Mesenchymal stem cell (in vitro differentiated cells and primary cell): ENCODE results near the gene HLCS.

Experiments used
- DNase-seq: peaks from one replicate; pipeline ENCODE4 v3.0.0-alpha.2; 2013
- H2AFZ ChIP-seq: one replicate; pipeline ENCODE4 v1.6.1; 2013; ENCODE audit warnings: low read depth, mild to moderate bottlenecking, control low read depth, inconsistent platforms, low read length, moderate library complexity
- H2AK5ac ChIP-seq: 2 replicates; pipeline ENCODE4 v1.6.1; 2013; ENCODE audit warnings: low read length, moderate library complexity, mild to moderate bottlenecking, inconsistent platforms; ENCODE audit not compliant: severe bottlenecking
- H2BK120ac ChIP-seq: one replicate; pipeline ENCODE4 v1.6.1; 2013; ENCODE audit warnings: low read depth, mild to moderate bottlenecking, inconsistent platforms, low read length, moderate library complexity
- H2BK12ac ChIP-seq, 2 experiments: one replicate each; pipeline ENCODE4 v1.6.1; 2013; ENCODE audit warnings: inconsistent platforms in 2 of 2, low read length in 2 of 2, mild to moderate bottlenecking in 2 of 2, moderate library complexity in 2 of 2, control low read depth in 1 of 2
- H2BK15ac ChIP-seq: one replicate; pipeline ENCODE4 v1.6.1; 2013; ENCODE audit warnings: mild to moderate bottlenecking, low read depth, inconsistent platforms; ENCODE audit not compliant: poor library complexity, severe bottlenecking
- H2BK5ac ChIP-seq: 2 replicates; pipeline ENCODE4 v1.6.1; 2013; ENCODE audit warnings: low read depth, mild to moderate bottlenecking, low read length, control low read depth, inconsistent platforms; ENCODE audit not compliant: poor library complexity, severe bottlenecking
- H3K14ac ChIP-seq, 2 experiments: one replicate each; pipeline ENCODE4 v1.6.1; 2013; ENCODE audit warnings: inconsistent platforms in 2 of 2, low read length in 2 of 2, control low read depth in 1 of 2, mild to moderate bottlenecking in 1 of 2, moderate library complexity in 1 of 2
- H3K18ac ChIP-seq, 2 experiments: one replicate each; pipeline ENCODE4 v1.6.1; 2013; ENCODE audit warnings: inconsistent platforms in 2 of 2, low read length in 2 of 2, control low read depth in 1 of 2, low read depth in 1 of 2, mild to moderate bottlenecking in 1 of 2
- H3K23ac ChIP-seq, 2 experiments: one replicate each; pipeline ENCODE4 v1.6.1; 2013; ENCODE audit warnings: inconsistent platforms in 2 of 2, low read length in 2 of 2, mild to moderate bottlenecking in 2 of 2, moderate library complexity in 2 of 2, control low read depth in 1 of 2
- H3K27ac ChIP-seq: 2 replicates; pipeline ENCODE4 v1.5.1; 2013; ENCODE audit warnings: mild to moderate bottlenecking, moderate library complexity, low read length, control low read depth, inconsistent platforms; ENCODE audit not compliant: poor library complexity, severe bottlenecking
- H3K27me3 ChIP-seq, 2 experiments: 2 replicates each; pipeline versions ENCODE4 v1.6.1 to v1.7.0; 2013; ENCODE audit warnings: low read length in 2 of 2, mild to moderate bottlenecking in 2 of 2, moderate library complexity in 2 of 2, control low read depth in 1 of 2, inconsistent platforms in 1 of 2; ENCODE audit not compliant: control insufficient read depth in 1 of 2, insufficient read depth in 1 of 2
- H3K36me3 ChIP-seq, 2 experiments: 2 replicates each; pipeline versions ENCODE4 v1.6.1 to v1.7.0; 2013; ENCODE audit warnings: low read length in 2 of 2, control low read depth in 1 of 2, inconsistent platforms in 1 of 2, low read depth in 1 of 2, mild to moderate bottlenecking in 1 of 2; ENCODE audit not compliant: insufficient read depth in 2 of 2, control insufficient read depth in 1 of 2
- H3K4ac ChIP-seq, 2 experiments: one replicate each; pipeline ENCODE4 v1.6.1; 2013; ENCODE audit warnings: inconsistent platforms in 2 of 2, low read length in 2 of 2, mild to moderate bottlenecking in 2 of 2, moderate library complexity in 2 of 2, control low read depth in 1 of 2, low read depth in 1 of 2
- H3K4me1 ChIP-seq: 2 replicates; pipeline ENCODE4 v1.6.1; 2013; ENCODE audit warnings: low read depth, low read length, control low read depth; ENCODE audit not compliant: control insufficient read depth, insufficient read depth
- H3K4me2 ChIP-seq: 2 replicates; pipeline ENCODE4 v1.6.1; 2013; ENCODE audit warnings: low read length, mild to moderate bottlenecking, inconsistent platforms; ENCODE audit not compliant: poor library complexity, severe bottlenecking
- H3K4me3 ChIP-seq, 2 experiments: 2 replicates each; pipeline versions ENCODE4 v1.5.1 to v1.7.0; 2013; ENCODE audit warnings: low read length in 2 of 2, mild to moderate bottlenecking in 2 of 2, control low read depth in 1 of 2, low read depth in 1 of 2; ENCODE audit not compliant: insufficient read depth in 1 of 2
- H3K79me1 ChIP-seq: replicated peaks from 2 replicates; pipeline ENCODE4 v1.6.1; 2013; ENCODE audit warnings: mild to moderate bottlenecking, control low read depth, low read length, inconsistent platforms; ENCODE audit not compliant: poor library complexity, severe bottlenecking
- H3K9ac ChIP-seq: 2 replicates; pipeline ENCODE4 v1.7.0; 2013; ENCODE audit warnings: mild to moderate bottlenecking, low read length, moderate library complexity
- H3K9me3 ChIP-seq: 2 replicates; pipeline ENCODE4 v1.7.0; 2013; ENCODE audit warnings: mild to moderate bottlenecking, low read length; ENCODE audit not compliant: control insufficient read depth
- H4K8ac ChIP-seq: one replicate; pipeline ENCODE4 v1.6.1; 2013; ENCODE audit warnings: inconsistent platforms, mild to moderate bottlenecking, low read length, moderate library complexity
- H4K91ac ChIP-seq: one replicate; pipeline ENCODE4 v1.6.1; 2013; ENCODE audit warnings: mild to moderate bottlenecking, low read length, inconsistent platforms
- WGBS: methylation state at CpG from one replicate; pipeline ENCODE4 v1.1.7; 2013; ENCODE audit warnings: mixed read lengths; 5-methylcytosine and 5-hydroxymethylcytosine counted together

HLCS gene

GRCh38 chr21:36891692-36892091 is 74.8 kb downstream of the HLCS start:
- Histone ChIP-seq H2BK12ac (no peak overlapping the region), H2BK120ac (no peak overlapping the region), H4K8ac (no peak overlapping the region), H2BK5ac (no peak overlapping the region), H3K27ac (no peak overlapping the region), H3K27me3 (no peaks in the 10 kb centered on the region), H3K4ac (no peak overlapping the region), H3K4me2 (no peak overlapping the region), H3K4me3 (no peak overlapping the region), H3K4me1 (no peaks in the 10 kb centered on the region), H2AFZ (no peak overlapping the region), H2BK15ac (no peak overlapping the region), H2AK5ac (no peak overlapping the region), H3K9me3 (no peaks in the 10 kb centered on the region), H3K9ac (no peak overlapping the region), H3K18ac (no peak overlapping the region), H3K79me1 (peaks cover 9% of the 10 kb centered on the region), H3K23ac (no peak overlapping the region), H3K36me3 (peaks cover 12 to 21% of the 10 kb centered on the region in 2 experiments), H3K14ac (no peak overlapping the region), H4K91ac (no peak overlapping the region)
- no peak for DNase-seq
- 80% methylated on average over 2 of the region's 2 CpGs for WGBS

- H2BK12ac ChIP-seq, result no peak overlapping the region
- no peak overlapping the region for H4K8ac ChIP-seq
Observed at GRCh38 chr21:36891121-36891520, 75.3 kb downstream of the HLCS start.

GRCh38 chr21:36890086-36890485 is 76.4 kb downstream of the HLCS start:
- H4K8ac ChIP-seq, result no peak overlapping the region
- peaks cover 10 to 12% of the 10 kb centered on the region in 2 experiments for H3K36me3 ChIP-seq
- H3K23ac ChIP-seq, result no peak overlapping the region
- H2BK12ac ChIP-seq, result no peak overlapping the region
- H3K4me3 ChIP-seq, result no peak overlapping the region
- no peak overlapping the region for H3K27ac ChIP-seq
- H2AK5ac ChIP-seq, result no peak overlapping the region
- no peaks in the 10 kb centered on the region for H3K27me3 ChIP-seq
- no peak overlapping the region for H3K14ac ChIP-seq
- H3K9ac ChIP-seq, result no peak overlapping the region
- no peak overlapping the region for H3K4ac ChIP-seq
- H2BK120ac ChIP-seq, result no peak overlapping the region
- H3K4me1 ChIP-seq, result no peaks in the 10 kb centered on the region
- no peak overlapping the region for H4K91ac ChIP-seq
- no peak overlapping the region for H2BK15ac ChIP-seq
- H3K18ac ChIP-seq, result no peak overlapping the region
- peaks cover 12% of the 10 kb centered on the region for H3K79me1 ChIP-seq
- DNase-seq, result no peak
- WGBS, result 89% methylated on average over 8 of the region's 8 CpGs
- H2AFZ ChIP-seq, result no peak overlapping the region
- no peaks in the 10 kb centered on the region for H3K9me3 ChIP-seq
- H3K4me2 ChIP-seq, result no peak overlapping the region
- H2BK5ac ChIP-seq, result no peak overlapping the region

More at GRCh38 chr21:36891121-36891520, 75.3 kb downstream of the HLCS start:
- Histone ChIP-seq H3K9me3 (no peaks in the 10 kb centered on the region), H2AK5ac (no peak overlapping the region), H3K79me1 (peaks cover 12% of the 10 kb centered on the region), H2BK5ac (no peak overlapping the region), H3K4ac (no peak overlapping the region), H3K23ac (no peak overlapping the region), H3K4me1 (no peaks in the 10 kb centered on the region), H2BK120ac (no peak overlapping the region), H3K18ac (no peak overlapping the region), H3K27me3 (no peaks in the 10 kb centered on the region), H3K27ac (no peak overlapping the region), H3K14ac (no peak overlapping the region), H2BK15ac (no peak overlapping the region), H3K4me2 (no peak overlapping the region), H3K36me3 (peaks cover 12 to 19% of the 10 kb centered on the region in 2 experiments), H4K91ac (no peak overlapping the region), H3K9ac (no peak overlapping the region), H3K4me3 (no peak overlapping the region), H2AFZ (no peak overlapping the region)
- WGBS, result 95% methylated on average over 5 of the region's 5 CpGs
- no peak for DNase-seq

- Histone ChIP-seq H3K23ac (no peak overlapping the region), H3K4me3 (no peak overlapping the region), H3K4me2 (no peak overlapping the region), H3K9me3 (no peaks in the 10 kb centered on the region), H2BK15ac (no peak overlapping the region), H3K18ac (no peak overlapping the region), H3K27ac (no peak overlapping the region), H2AFZ (no peak overlapping the region), H3K9ac (no peak overlapping the region), H3K27me3 (no peaks in the 10 kb centered on the region), H4K8ac (no peak overlapping the region), H2AK5ac (no peak overlapping the region), H2BK5ac (no peak overlapping the region), H3K14ac (no peak overlapping the region), H3K36me3 (peaks cover 8 to 14% of the 10 kb centered on the region in 2 experiments), H4K91ac (no peak overlapping the region), H3K4me1 (no peaks in the 10 kb centered on the region), H2BK120ac (no peak overlapping the region), H3K4ac (no peak overlapping the region), H2BK12ac (peak overlapping the region in 1 of 2 experiments; percentile 6), H3K79me1 (peaks cover 12% of the 10 kb centered on the region)
- DNase-seq, result peak; percentile 11
- 84% methylated on average over 2 of the region's 2 CpGs for WGBS
Observed at GRCh38 chr21:36889401-36889800, 77.1 kb downstream of the HLCS start.
